Raji (cell line): ENCODE results near the gene CFP.

Experiments used
- POLR2A ChIP-seq: IDR thresholded peaks from 2 replicates; pipeline ENCODE4 v1.6.1; 2011; ENCODE audit warnings: low read depth, low read length, control low read depth; ENCODE audit not compliant: insufficient read depth

Gene CFP

GRCh38 chrX:47645530-47645929 lies 15.8 kb upstream of the CFP start:
- no peak for TF ChIP-seq POLR2A

DNA sequence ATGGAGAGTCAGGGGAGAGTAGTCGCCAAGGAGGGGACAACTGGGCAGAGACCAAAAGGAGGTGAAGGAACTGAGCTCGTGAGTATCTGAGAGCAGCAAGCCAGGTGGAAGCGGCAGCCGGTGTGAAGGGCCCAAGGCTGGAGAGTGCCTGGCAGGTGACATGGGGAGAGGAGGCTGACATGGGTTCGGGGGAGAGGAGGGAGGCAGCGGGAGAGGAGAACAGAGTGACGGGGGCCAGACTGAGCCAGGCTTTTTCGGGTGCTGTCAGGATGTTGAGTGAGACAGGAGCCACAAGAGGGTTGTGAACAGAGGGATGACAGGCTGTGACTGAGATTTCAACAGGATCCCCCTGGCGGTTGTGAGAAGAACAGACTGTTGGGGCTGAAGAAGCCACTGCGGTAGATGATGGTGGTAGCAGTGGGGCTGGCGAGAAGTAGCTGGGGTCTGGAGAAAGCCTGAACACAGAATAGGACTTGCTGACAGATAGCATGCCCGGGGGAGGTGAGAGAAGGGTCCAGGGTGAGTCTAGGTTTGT lies 14.9 kb upstream of the CFP start:
- no peak for TF ChIP-seq POLR2A

DNA sequence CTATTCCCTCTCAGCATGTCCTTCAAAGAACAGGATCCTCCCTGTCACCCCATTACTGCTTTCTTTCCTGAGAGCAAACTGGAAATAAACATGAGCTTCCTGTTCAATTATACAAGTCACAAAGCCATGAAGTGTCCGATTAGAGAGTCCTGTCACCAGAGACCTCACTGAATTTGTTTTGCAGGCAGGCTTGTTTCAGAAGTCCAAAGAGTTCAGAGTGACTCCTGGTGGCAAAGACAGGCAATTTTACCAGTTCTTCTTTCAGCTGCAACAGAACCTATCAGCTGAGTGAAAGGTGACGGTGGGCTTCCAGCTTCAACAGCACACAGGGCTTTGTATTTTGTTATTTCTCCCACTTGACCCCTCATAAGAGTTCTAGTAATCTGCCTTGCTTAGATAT lies 14.2 kb upstream of the CFP start:
- no peak for TF ChIP-seq POLR2A

- TF ChIP-seq POLR2A: no peak
Observed at GRCh38 chrX:47638816-47639215, 9.1 kb upstream of the CFP start.

GRCh38 chrX:47637546-47638195 lies 7.9 kb upstream of the CFP start:
- no peak for TF ChIP-seq POLR2A

GRCh38 chrX:47634871-47635575 lies 5.3 kb upstream of the CFP start:
- TF ChIP-seq POLR2A: no peak

DNA sequence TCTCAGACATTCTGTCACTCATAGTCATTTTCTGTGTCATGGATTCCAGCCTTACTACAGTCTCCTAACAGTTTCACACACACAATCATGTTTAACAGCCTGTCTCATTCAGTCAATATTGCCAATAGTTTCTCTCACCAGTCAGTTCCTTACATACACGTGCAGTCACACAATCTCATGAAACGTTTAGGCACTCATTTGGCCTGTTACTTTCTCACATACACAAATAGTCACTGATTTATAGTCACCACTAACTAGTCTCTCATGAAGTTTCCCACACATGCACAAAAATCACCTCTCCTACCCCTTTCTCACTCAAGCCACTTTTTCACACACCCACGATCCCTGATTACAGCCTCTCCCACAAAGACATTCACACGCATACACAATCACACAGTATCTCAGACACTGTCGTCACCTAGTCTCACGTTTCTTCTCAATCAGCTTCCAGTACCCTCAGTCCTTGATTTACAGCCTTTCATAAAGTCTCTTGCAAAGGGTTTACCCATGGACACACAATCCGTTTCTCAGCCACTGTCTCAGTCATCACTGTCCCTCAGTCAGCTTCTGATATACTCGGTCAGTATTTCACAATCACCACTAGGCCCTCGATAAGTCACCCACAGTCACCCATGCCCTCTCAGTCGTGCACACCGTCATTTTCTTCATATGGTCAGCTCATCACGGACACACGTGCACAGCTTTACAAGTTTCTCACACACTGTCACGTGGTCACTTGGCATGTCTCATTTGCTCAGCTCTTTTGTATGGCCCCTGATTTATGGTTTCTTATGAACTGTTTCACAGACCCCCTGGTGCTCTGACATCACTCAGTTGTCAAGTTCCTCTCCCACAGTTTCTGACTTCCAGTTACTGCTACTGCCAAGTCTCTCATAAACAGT lies 4.2 kb upstream of the CFP start:
- no peak for TF ChIP-seq POLR2A

GRCh38 chrX:47632666-47633065 lies 2.9 kb upstream of the CFP start:
- TF ChIP-seq POLR2A: no peak

DNA sequence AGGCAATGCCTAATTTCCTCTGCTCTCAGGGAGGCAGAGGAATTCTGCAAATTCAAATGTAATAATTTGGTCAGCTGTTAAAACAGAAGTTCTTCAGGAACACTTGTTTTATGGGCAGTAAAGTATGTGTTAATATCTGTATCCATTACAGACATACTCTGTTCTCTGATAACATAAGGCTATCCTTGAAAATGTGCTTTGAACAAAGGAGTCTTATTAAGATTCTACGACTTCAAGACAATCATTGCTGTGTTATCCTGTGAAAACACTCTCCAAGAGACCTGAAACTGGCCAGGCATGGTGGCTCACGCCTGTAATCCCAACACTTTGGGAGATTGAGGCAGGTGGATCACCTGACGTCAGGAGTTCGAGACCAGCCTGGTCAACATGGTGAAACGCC lies 1.9 kb upstream of the CFP start:
- TF ChIP-seq POLR2A: no peak

DNA sequence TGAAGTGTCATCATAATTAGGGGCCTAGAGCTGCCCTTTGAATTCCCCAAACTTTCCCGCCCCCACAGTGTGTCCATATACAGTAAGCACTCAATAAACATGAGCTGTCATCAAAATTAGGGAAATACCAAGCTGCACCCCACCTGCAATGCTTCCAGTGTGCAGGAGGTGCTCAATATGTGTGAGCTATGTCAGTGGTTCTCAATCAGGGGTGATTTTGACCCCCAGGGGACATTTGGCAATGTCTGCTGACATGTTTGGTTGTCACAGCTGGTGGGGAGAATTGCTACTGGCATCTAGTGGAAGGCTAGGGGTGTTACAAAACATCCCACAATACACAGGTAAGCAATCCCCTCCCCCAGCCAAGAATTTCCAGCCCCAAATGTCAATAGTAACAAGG lies 748 bp downstream of the CFP start:
- no peak for TF ChIP-seq POLR2A

DNA sequence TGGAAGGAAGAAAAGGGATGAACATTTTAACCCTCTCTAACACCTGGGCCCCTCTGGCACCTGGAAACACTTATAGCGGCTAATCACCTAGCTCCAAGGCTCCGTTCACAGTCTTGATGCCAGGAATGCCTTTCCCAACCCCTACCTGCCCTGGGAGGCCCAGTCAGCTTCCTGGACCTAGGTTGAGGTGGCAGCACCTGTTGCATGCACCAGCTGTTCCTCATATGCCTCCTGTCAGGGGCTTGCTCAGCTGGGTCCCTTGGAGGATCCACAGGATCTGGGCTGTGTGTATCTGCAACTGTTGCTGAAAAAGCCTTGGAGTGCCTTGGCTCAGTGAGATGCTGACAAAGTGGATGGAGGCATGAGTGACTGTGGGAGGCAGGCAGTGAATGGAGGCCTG lies 4.4 kb downstream of the CFP start:
- no peak for TF ChIP-seq POLR2A

DNA sequence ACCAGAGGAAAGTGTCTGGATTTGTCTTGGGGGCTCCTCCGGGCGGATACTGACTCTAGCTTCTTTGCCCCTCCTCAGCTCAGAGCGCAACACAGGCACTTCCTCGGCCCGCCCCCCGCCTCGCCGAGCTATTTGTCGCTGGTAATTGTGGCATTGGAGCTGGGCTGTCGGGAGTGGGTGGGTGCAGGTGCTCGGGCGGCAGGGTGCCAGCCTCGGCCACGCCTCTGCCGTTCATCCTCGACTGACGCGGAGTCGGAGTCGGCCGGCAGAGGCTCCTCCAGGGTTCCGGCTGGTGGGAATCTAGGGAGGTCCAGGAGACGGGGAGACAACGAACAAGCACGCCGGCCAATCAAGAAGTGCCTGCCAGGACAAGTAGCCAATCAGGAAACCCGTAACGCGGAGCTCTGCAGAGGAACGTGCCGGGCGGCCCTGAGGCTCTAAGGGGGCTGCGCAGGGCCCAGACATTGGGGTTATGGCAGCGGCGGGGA lies 6.1 kb downstream of the CFP start:
- no peak for TF ChIP-seq POLR2A

GRCh38 chrX:47621851-47622250 lies 7.9 kb downstream of the CFP start:
- TF ChIP-seq POLR2A: no peak

DNA sequence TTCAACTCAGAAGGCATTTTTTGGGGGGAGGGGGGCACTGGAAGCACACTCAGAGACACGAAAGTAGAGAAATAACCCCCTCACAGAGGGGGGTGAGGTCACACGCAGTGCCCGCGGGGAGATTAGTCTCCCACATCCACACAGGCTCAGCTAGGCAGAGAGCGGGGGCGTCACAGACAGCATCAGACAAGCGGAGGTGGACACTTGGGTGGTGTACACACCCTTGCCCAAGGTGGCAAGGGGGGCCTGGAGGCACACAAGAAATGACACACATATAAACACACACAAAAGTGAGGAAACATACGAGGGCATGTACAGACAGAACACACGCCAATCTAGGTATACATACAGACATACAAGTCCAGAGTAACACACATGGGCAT lies 9.4 kb downstream of the CFP start:
- no peak for TF ChIP-seq POLR2A

- TF ChIP-seq POLR2A: no peak
Observed at GRCh38 chrX:47619486-47620302, 10.0 kb downstream of the CFP start, which contains the start of gene SYN1. TSS of gene SYN1 (minus strand) at chrX:47619857. CDS start at chrX:47619728, 129 bp downstream.
